SK-N-SH treated with all-trans-retinoic acid at 6 μM for 48 hours (cell line): Measurements from ENCODE around the gene UBR3.

Experiments used
- ATAC-seq: fragments of 200-7000 bp; cut with Tn5 transposase; 3 replicates; pipeline ENCODE4 v1.9.1; 2020; ENCODE audit warnings: mild to moderate bottlenecking, moderate library complexity
- ARNTL ChIP-seq: fragments of 450-650 bp; formaldehyde crosslinking; IDR thresholded peaks from 2 replicates; pipeline ENCODE4 v1.5.0; 2020; ENCODE audit warnings: low read depth, mild to moderate bottlenecking, moderate library complexity, borderline replicate concordance
- BACH2 ChIP-seq: fragments of 250-450 bp; sonication (Bioruptor Pico); IDR thresholded peaks from 2 replicates; pipeline ENCODE4 v1.9.0; 2021; ENCODE audit warnings: mild to moderate bottlenecking, borderline replicate concordance
- CSDC2 ChIP-seq: fragments of 250-450 bp; sonication (Bioruptor Pico); IDR thresholded peaks from 2 replicates; pipeline ENCODE4 v1.5.0; 2020; ENCODE audit warnings: mild to moderate bottlenecking, moderate library complexity
- GLIS3 ChIP-seq: fragments of 250-450 bp; sonication (Bioruptor Pico); IDR thresholded peaks from 2 replicates; pipeline ENCODE4 v1.5.0; 2020; ENCODE audit warnings: mild to moderate bottlenecking, moderate library complexity
- ISL1 ChIP-seq: fragments of 250-450 bp; sonication (Bioruptor Pico); IDR thresholded peaks from 2 replicates; pipeline ENCODE4 v2.1.2; 2022; ENCODE audit warnings: mild to moderate bottlenecking, moderate library complexity
- OSR1 ChIP-seq: fragments of 250-450 bp; sonication (Bioruptor Pico); IDR thresholded peaks from 2 replicates; pipeline ENCODE4 v1.8.0; 2022; ENCODE audit warnings: moderate library complexity, mild to moderate bottlenecking, inconsistent platforms
- PPARA ChIP-seq: fragments of 250-450 bp; sonication (Bioruptor Pico); IDR thresholded peaks from 2 replicates; pipeline ENCODE4 v1.5.0; 2020; ENCODE audit warnings: mild to moderate bottlenecking, borderline replicate concordance
- SNAI2 ChIP-seq: fragments of 250-450 bp; sonication (Bioruptor Pico); IDR thresholded peaks from 2 replicates; pipeline ENCODE4 v1.5.0; 2020; ENCODE audit warnings: mild to moderate bottlenecking, moderate library complexity
- TCF4 ChIP-seq: fragments of 250-450 bp; sonication (Bioruptor Pico); IDR thresholded peaks from 2 replicates; pipeline ENCODE4 v1.8.0; 2021; ENCODE audit warnings: mild to moderate bottlenecking, moderate library complexity, borderline replicate concordance
- TOX ChIP-seq: fragments of 250-450 bp; sonication (Bioruptor Pico); IDR thresholded peaks from 2 replicates; pipeline ENCODE4 v1.8.0; 2021; ENCODE audit warnings: mild to moderate bottlenecking, moderate library complexity, borderline replicate concordance
- ZC3H10 ChIP-seq: fragments of 250-450 bp; sonication (Bioruptor Pico); IDR thresholded peaks from 2 replicates; pipeline ENCODE4 v1.5.1; 2021; ENCODE audit warnings: mild to moderate bottlenecking, moderate library complexity
- ZFP3 ChIP-seq: fragments of 250-450 bp; sonication (Bioruptor Pico); IDR thresholded peaks from 2 replicates; pipeline ENCODE4 v1.5.0; 2020; ENCODE audit warnings: mild to moderate bottlenecking, moderate library complexity
- ZFP30 ChIP-seq: fragments of 450-650 bp; formaldehyde crosslinking; IDR thresholded peaks from 2 replicates; pipeline ENCODE4 v1.5.0; 2022; ENCODE audit warnings: mild to moderate bottlenecking, moderate library complexity
- ZNF565 ChIP-seq: fragments of 450-650 bp; formaldehyde crosslinking; conservative IDR thresholded peaks from 2 replicates; pipeline ENCODE4 v1.5.0; 2020; ENCODE audit warnings: low read depth, mild to moderate bottlenecking, moderate library complexity
- ZNF70 ChIP-seq: fragments of 450-650 bp; formaldehyde crosslinking; IDR thresholded peaks from 2 replicates; pipeline ENCODE4 v1.5.0; 2020; ENCODE audit warnings: mild to moderate bottlenecking, moderate library complexity
- ZNF8 ChIP-seq: fragments of 450-650 bp; formaldehyde crosslinking; IDR thresholded peaks from 2 replicates; pipeline ENCODE4 v1.5.0; 2020; ENCODE audit warnings: mild to moderate bottlenecking, moderate library complexity
- TF ChIP-seq, protein P1 (sequence below): fragments of 250-450 bp; sonication (Bioruptor Pico); IDR thresholded peaks from 2 replicates; pipeline ENCODE4 v1.8.0; 2021; ENCODE audit warnings: low read depth, mild to moderate bottlenecking, moderate library complexity, borderline replicate concordance
- TF ChIP-seq, protein P2 (sequence below): fragments of 250-450 bp; sonication (Bioruptor Pico); IDR thresholded peaks from 2 replicates; pipeline ENCODE4 v1.8.0; 2020; ENCODE audit warnings: mild to moderate bottlenecking, moderate library complexity, borderline replicate concordance
- TF ChIP-seq, protein P3 (sequence below): fragments of 250-450 bp; sonication (Bioruptor Pico); IDR thresholded peaks from 2 replicates; pipeline ENCODE4 v1.5.0; 2020; ENCODE audit warnings: mild to moderate bottlenecking, moderate library complexity
- TF ChIP-seq, protein P4 (sequence below): fragments of 250-450 bp; sonication (Bioruptor Pico); IDR thresholded peaks from 2 replicates; pipeline ENCODE4 v1.5.1; 2020; ENCODE audit warnings: low read depth, mild to moderate bottlenecking, moderate library complexity
- TF ChIP-seq, protein P5 (sequence below): fragments of 250-450 bp; sonication (Bioruptor Pico); IDR thresholded peaks from 2 replicates; pipeline ENCODE4 v1.5.1; 2021; ENCODE audit warnings: mild to moderate bottlenecking, moderate library complexity

UBR3 gene

DNA sequence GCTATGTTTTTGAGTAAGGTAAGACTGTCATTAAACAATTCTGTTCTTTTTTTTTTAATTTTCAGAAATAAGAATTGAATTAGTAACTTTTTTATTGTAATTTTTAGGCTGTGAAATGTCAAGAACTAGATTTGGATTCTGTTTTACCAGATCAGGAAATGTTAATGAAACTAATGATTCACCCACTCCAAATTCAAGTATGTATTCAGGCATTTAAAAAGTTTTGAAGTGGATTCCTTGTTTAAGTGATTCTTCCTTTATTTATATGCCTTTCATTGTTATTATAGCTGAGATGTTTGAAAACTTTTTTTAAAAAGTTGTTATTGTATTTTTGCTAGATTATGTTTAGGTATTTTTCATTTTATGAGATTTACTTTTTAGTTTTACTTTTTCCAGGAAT lies 96.7 kb downstream of the UBR3 start:
- no peak for TF ChIP-seq ZNF70
- no peak for TF ChIP-seq GLIS3
- no peak for TF ChIP-seq TOX (CRISPR knock-in tag)
- TF ChIP-seq TCF4 (CRISPR knock-in tag) = no peak
- TF ChIP-seq OSR1 (CRISPR knock-in tag) = no peak
- ATAC-seq = no peak

DNA sequence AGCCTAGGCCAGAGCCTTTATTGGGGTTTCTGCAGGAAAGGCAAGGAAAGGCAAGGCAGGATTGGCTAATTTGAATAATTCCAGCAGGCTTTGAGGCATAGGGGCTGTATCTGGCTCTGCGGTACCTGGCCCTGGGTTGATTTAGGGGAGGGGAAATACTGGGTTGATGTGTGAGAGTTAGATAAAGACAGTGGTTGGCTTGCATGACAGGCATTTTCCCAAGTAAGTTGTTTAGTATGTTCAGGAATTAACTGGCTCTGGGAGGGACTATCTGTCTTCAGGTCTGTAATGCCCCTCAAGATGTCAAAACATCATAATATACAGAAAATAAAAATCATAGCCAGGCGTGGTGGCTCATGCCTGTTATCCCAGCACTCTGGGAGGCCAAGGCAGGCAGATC lies 98.7 kb downstream of the UBR3 start:
- TF ChIP-seq CSDC2 (CRISPR knock-in tag) = no peak
- no peak for TF ChIP-seq OSR1 (CRISPR knock-in tag)
- TF ChIP-seq PPARA (CRISPR knock-in tag) = no peak
- no peak for TF ChIP-seq ZNF70
- no peak for TF ChIP-seq ZFP30 (CRISPR knock-in tag)
- no peak for TF ChIP-seq ZC3H10
- TF ChIP-seq, protein P1, sequence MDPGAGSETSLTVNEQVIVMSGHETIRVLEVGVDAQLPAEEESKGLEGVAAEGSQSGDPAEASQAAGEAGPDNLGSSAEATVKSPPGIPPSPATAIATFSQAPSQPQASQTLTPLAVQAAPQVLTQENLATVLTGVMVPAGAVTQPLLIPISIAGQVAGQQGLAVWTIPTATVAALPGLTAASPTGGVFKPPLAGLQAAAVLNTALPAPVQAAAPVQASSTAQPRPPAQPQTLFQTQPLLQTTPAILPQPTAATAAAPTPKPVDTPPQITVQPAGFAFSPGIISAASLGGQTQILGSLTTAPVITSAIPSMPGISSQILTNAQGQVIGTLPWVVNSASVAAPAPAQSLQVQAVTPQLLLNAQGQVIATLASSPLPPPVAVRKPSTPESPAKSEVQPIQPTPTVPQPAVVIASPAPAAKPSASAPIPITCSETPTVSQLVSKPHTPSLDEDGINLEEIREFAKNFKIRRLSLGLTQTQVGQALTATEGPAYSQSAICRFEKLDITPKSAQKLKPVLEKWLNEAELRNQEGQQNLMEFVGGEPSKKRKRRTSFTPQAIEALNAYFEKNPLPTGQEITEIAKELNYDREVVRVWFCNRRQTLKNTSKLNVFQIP (CRISPR knock-in tag) = no peak
- ATAC-seq = no peak

DNA sequence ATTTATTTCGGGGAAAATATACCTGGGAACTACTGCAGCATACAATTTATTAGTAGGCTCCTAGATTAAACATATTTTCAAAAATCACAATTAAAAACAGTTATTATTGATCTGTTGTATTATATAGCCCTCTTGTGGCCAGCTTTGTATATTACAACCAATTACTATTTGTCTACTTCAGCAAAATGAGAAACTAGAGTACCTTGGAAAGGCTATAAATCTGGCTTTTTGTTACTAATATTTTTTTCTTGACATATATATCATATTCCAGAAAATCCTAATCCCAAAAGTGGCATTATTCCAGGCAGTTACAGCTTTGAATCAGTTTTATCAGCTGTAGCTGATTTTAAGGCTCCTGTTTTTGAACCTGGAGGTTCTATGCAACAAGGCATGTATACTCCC lies 101.2 kb downstream of the UBR3 start:
- peak; percentile 36; the same call in 1 of the 3 replicates for ATAC-seq
- TF ChIP-seq SNAI2 (CRISPR knock-in tag) (no peak), BACH2 (CRISPR knock-in tag) (no peak), ISL1 (no peak), ZNF70 (no peak), ZNF565 (CRISPR knock-in tag) (no peak), ZNF8 (CRISPR knock-in tag) (no peak), ZC3H10 (no peak), ZFP30 (CRISPR knock-in tag) (no peak), ZFP3 (CRISPR knock-in tag) (no peak), TCF4 (CRISPR knock-in tag) (no peak), GLIS3 (no peak), CSDC2 (CRISPR knock-in tag) (no peak), ARNTL (CRISPR knock-in tag) (no peak), TOX (CRISPR knock-in tag) (no peak), PPARA (CRISPR knock-in tag) (no peak)
- TF ChIP-seq, protein P2, sequence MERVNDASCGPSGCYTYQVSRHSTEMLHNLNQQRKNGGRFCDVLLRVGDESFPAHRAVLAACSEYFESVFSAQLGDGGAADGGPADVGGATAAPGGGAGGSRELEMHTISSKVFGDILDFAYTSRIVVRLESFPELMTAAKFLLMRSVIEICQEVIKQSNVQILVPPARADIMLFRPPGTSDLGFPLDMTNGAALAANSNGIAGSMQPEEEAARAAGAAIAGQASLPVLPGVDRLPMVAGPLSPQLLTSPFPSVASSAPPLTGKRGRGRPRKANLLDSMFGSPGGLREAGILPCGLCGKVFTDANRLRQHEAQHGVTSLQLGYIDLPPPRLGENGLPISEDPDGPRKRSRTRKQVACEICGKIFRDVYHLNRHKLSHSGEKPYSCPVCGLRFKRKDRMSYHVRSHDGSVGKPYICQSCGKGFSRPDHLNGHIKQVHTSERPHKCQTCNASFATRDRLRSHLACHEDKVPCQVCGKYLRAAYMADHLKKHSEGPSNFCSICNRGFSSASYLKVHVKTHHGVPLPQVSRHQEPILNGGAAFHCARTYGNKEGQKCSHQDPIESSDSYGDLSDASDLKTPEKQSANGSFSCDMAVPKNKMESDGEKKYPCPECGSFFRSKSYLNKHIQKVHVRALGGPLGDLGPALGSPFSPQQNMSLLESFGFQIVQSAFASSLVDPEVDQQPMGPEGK (CRISPR knock-in tag) = no peak
- TF ChIP-seq, protein P1 (CRISPR knock-in tag) = no peak
- TF ChIP-seq, protein P3, sequence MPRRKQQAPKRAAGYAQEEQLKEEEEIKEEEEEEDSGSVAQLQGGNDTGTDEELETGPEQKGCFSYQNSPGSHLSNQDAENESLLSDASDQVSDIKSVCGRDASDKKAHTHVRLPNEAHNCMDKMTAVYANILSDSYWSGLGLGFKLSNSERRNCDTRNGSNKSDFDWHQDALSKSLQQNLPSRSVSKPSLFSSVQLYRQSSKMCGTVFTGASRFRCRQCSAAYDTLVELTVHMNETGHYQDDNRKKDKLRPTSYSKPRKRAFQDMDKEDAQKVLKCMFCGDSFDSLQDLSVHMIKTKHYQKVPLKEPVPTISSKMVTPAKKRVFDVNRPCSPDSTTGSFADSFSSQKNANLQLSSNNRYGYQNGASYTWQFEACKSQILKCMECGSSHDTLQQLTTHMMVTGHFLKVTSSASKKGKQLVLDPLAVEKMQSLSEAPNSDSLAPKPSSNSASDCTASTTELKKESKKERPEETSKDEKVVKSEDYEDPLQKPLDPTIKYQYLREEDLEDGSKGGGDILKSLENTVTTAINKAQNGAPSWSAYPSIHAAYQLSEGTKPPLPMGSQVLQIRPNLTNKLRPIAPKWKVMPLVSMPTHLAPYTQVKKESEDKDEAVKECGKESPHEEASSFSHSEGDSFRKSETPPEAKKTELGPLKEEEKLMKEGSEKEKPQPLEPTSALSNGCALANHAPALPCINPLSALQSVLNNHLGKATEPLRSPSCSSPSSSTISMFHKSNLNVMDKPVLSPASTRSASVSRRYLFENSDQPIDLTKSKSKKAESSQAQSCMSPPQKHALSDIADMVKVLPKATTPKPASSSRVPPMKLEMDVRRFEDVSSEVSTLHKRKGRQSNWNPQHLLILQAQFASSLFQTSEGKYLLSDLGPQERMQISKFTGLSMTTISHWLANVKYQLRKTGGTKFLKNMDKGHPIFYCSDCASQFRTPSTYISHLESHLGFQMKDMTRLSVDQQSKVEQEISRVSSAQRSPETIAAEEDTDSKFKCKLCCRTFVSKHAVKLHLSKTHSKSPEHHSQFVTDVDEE = no peak
- TF ChIP-seq, protein P4, sequence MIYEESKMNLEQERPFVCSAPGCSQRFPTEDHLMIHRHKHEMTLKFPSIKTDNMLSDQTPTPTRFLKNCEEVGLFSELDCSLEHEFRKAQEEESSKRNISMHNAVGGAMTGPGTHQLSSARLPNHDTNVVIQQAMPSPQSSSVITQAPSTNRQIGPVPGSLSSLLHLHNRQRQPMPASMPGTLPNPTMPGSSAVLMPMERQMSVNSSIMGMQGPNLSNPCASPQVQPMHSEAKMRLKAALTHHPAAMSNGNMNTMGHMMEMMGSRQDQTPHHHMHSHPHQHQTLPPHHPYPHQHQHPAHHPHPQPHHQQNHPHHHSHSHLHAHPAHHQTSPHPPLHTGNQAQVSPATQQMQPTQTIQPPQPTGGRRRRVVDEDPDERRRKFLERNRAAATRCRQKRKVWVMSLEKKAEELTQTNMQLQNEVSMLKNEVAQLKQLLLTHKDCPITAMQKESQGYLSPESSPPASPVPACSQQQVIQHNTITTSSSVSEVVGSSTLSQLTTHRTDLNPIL (CRISPR knock-in tag) = no peak
- TF ChIP-seq, protein P5, sequence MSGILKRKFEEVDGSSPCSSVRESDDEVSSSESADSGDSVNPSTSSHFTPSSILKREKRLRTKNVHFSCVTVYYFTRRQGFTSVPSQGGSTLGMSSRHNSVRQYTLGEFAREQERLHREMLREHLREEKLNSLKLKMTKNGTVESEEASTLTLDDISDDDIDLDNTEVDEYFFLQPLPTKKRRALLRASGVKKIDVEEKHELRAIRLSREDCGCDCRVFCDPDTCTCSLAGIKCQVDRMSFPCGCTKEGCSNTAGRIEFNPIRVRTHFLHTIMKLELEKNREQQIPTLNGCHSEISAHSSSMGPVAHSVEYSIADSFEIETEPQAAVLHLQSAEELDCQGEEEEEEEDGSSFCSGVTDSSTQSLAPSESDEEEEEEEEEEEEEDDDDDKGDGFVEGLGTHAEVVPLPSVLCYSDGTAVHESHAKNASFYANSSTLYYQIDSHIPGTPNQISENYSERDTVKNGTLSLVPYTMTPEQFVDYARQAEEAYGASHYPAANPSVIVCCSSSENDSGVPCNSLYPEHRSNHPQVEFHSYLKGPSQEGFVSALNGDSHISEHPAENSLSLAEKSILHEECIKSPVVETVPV (CRISPR knock-in tag) = no peak
